ENCODE measurements around the gene GPC6.

- TF ChIP-seq POLR2AphosphoS5 (IDR thresholded peaks at IDR 0.05; ENCODE audit: low read depth): no peak
- no peak for TF ChIP-seq CTCF (IDR thresholded peaks at IDR 0.05; ENCODE audit: insufficient read depth, low read length)
- TF ChIP-seq SPI1 (IDR thresholded peaks at IDR 0.05; ENCODE audit: borderline replicate concordance, low read depth): no peak
- TF ChIP-seq REST (IDR thresholded peaks at IDR 0.05; ENCODE audit: insufficient replicate concordance, low read depth): no peak
- no peak for TF ChIP-seq GABPA (IDR thresholded peaks at IDR 0.05; ENCODE audit: low read depth)
Measured at GRCh38 chr13:93942016-93942415, 715.4 kb downstream of the GPC6 start.

Measured in HL-60 (cell line).